Nephron (organoid): ENCODE measurements around the gene RGS6.

Source experiments
- H3K27ac Mint-ChIP-seq, 3 experiments: 2 replicates each; pipeline ENCODE4 v1.8.0; 2020; ENCODE audit warnings: mixed read lengths in 3 of 3, mild to moderate bottlenecking in 2 of 3, moderate library complexity in 1 of 3
- H3K27me3 Mint-ChIP-seq: 2 replicates; pipeline ENCODE4 v1.8.0; 2021; ENCODE audit warnings: low read depth, mild to moderate bottlenecking, moderate library complexity, mixed read lengths
- H3K36me3 Mint-ChIP-seq: 2 replicates; pipeline ENCODE4 v1.8.0; 2020; ENCODE audit warnings: low read depth, mixed read lengths
- H3K4me1 Mint-ChIP-seq: 2 replicates; pipeline ENCODE4 v1.8.0; 2020; ENCODE audit warnings: mixed read lengths
- H3K4me3 Mint-ChIP-seq, 3 experiments: 2 replicates each; pipeline ENCODE4 v1.8.0; 2020; ENCODE audit warnings: mild to moderate bottlenecking in 3 of 3, mixed read lengths in 3 of 3, moderate library complexity in 2 of 3
- H3K9me3 Mint-ChIP-seq: 2 replicates; pipeline ENCODE4 v1.8.0; 2020; ENCODE audit warnings: mixed read lengths
- CTCF ChIP-seq, 3 experiments: fragments of 200-600 bp; sonication (generic); IDR thresholded peaks; one replicate each; pipeline ENCODE4 v1.5.0; 2021; ENCODE audit warnings: antibody characterized with exemption in 3 of 3; ENCODE audit not compliant: unreplicated experiment in 3 of 3

The RGS6 gene

GRCh38 chr14:71996610-71997009 lies 64.4 kb downstream of the RGS6 start:
- Mint-ChIP-seq H3K36me3 (no peaks in the 10 kb centered on the region), H3K27ac (no peak overlapping the region), H3K4me3 (no peak overlapping the region), H3K4me1 (peaks cover 7% of the 10 kb centered on the region), H3K9me3 (peaks cover 6% of the 10 kb centered on the region), H3K27me3 (no peaks in the 10 kb centered on the region)
- no peak for TF ChIP-seq CTCF (IDR thresholded peaks at IDR 0.05; ENCODE audit: unreplicated experiment in 3 of 3)

- H3K4me1 Mint-ChIP-seq = peaks cover 12% of the 10 kb centered on the region
- no peak overlapping the region for H3K27ac Mint-ChIP-seq
- no peaks in the 10 kb centered on the region for H3K36me3 Mint-ChIP-seq
- H3K9me3 Mint-ChIP-seq = peaks cover 6% of the 10 kb centered on the region
- H3K4me3 Mint-ChIP-seq = no peak overlapping the region
- H3K27me3 Mint-ChIP-seq = peaks cover 4% of the 10 kb centered on the region
- no peak for TF ChIP-seq CTCF (IDR thresholded peaks at IDR 0.05; ENCODE audit: unreplicated experiment in 3 of 3)
Measured at GRCh38 chr14:72000907-72001306, 68.7 kb downstream of the RGS6 start.

- Mint-ChIP-seq H3K27me3 (peaks cover 4% of the 10 kb centered on the region), H3K4me1 (peaks cover 12% of the 10 kb centered on the region), H3K27ac (no peak overlapping the region), H3K9me3 (peaks cover 6% of the 10 kb centered on the region), H3K36me3 (no peaks in the 10 kb centered on the region), H3K4me3 (no peak overlapping the region)
- TF ChIP-seq CTCF (IDR thresholded peaks at IDR 0.05; ENCODE audit: unreplicated experiment in 3 of 3) = no peak
Measured at GRCh38 chr14:72002731-72003130, 70.5 kb downstream of the RGS6 start.

- H3K9me3 Mint-ChIP-seq = no peaks in the 10 kb centered on the region
Measured at GRCh38 chr14:72008666-72009065, 76.4 kb downstream of the RGS6 start.

GRCh38 chr14:72010474-72010873 lies 78.2 kb downstream of the RGS6 start:
- Mint-ChIP-seq H3K4me3 (no peak overlapping the region), H3K4me1 (peaks cover 9% of the 10 kb centered on the region), H3K27ac (no peak overlapping the region), H3K9me3 (peaks cover 5% of the 10 kb centered on the region), H3K27me3 (no peaks in the 10 kb centered on the region), H3K36me3 (no peaks in the 10 kb centered on the region)
- no peak for TF ChIP-seq CTCF (IDR thresholded peaks at IDR 0.05; ENCODE audit: unreplicated experiment in 3 of 3)

More at GRCh38 chr14:72008666-72009065, 76.4 kb downstream of the RGS6 start:
- Mint-ChIP-seq H3K27ac (no peak overlapping the region), H3K4me1 (peaks cover 4% of the 10 kb centered on the region), H3K27me3 (no peaks in the 10 kb centered on the region), H3K36me3 (no peaks in the 10 kb centered on the region), H3K4me3 (no peak overlapping the region)
- TF ChIP-seq CTCF (IDR thresholded peaks at IDR 0.05; ENCODE audit: unreplicated experiment in 3 of 3) = no peak

GRCh38 chr14:72013721-72014345 lies 81.6 kb downstream of the RGS6 start:
- Mint-ChIP-seq H3K4me1 (peaks cover 9% of the 10 kb centered on the region), H3K4me3 (no peak overlapping the region), H3K9me3 (peaks cover 7% of the 10 kb centered on the region), H3K36me3 (no peaks in the 10 kb centered on the region), H3K27me3 (no peaks in the 10 kb centered on the region), H3K27ac (no peak overlapping the region)
- TF ChIP-seq CTCF (IDR thresholded peaks at IDR 0.05; ENCODE audit: unreplicated experiment in 3 of 3) = no peak
